Gastrocnemius medialis (tissue), 4 donors: ENCODE data around the gene DIP2B. TPM values are rescaled to one million over a fixed set of nuclear protein-coding genes. Genes with fewer than 3 reads are reported as not detected.

Source experiments
- ATAC-seq, 2 donors: fragments of 150-250 bp; one replicate each; pipeline ENCODE4 v1.9.1; 2016
- DNase-seq, 2 donors: peaks; one replicate each; pipeline ENCODE4 v3.0.0-alpha.2; 2019
- H3K27ac ChIP-seq, 4 donors: fragments of 200-600 bp; sonication (generic); 1 replicate in 1 of 4; 2 replicates in 3 of 4; pipeline ENCODE4 v1.5.1; 2016 to 2018; ENCODE audit warnings: mild to moderate bottlenecking in 2 of 4, moderate library complexity in 1 of 4
- H3K27me3 ChIP-seq, 3 donors: fragments of 200-600 bp; sonication (generic) in 2 of 3; 1 replicate in 1 of 3; 2 replicates in 2 of 3; pipeline versions ENCODE4 v1.5.1 to v1.6.0; 2016 to 2019; ENCODE audit warnings: mild to moderate bottlenecking in 1 of 3, moderate library complexity in 1 of 3
- H3K36me3 ChIP-seq, 2 donors: fragments of 200-600 bp; sonication (generic) in 1 of 2; one replicate each; pipeline ENCODE4 v1.5.1; 2017 to 2018
- H3K4me1 ChIP-seq, 2 donors: fragments of 200-600 bp; sonication (generic) in 1 of 2; one replicate each; pipeline ENCODE4 v1.5.1; 2016 to 2017; ENCODE audit warnings: mild to moderate bottlenecking in 2 of 2
- H3K4me3 ChIP-seq, 4 donors: fragments of 200-600 bp; sonication (generic) in 3 of 4; 1 replicate in 1 of 4; 2 replicates in 3 of 4; pipeline ENCODE4 v1.5.1; 2016 to 2019; ENCODE audit warnings: mild to moderate bottlenecking in 2 of 4
- H3K9me3 ChIP-seq, 3 donors: fragments of 200-600 bp; sonication (generic) in 2 of 3; 1 replicate in 1 of 3; 2 replicates in 2 of 3; pipeline ENCODE4 v1.5.1; 2016 to 2019
- POLR2A ChIP-seq, 2 donors: fragments of 450-650 bp; IDR thresholded peaks; one replicate each; pipeline ENCODE4 v1.6.1; 2017; ENCODE audit warnings: antibody characterized with exemption in 2 of 2, mild to moderate bottlenecking in 2 of 2, moderate library complexity in 2 of 2
- in situ Hi-C, 4 donors: fragments of 200-750 bp; cut with MboI; loops; one replicate each; pipeline versions ENCODE4 v1.15.0 to v1.8.0; 2017; ENCODE audit warnings: low sequenced_read_pairs in 4 of 4
- intact Hi-C: fragments of 100-400 bp; cut with DNase I; formaldehyde crosslinking; loops from one replicate; pipeline ENCODE4 v1.15.1; 2023; ENCODE audit warnings: low total_unique reads
- total RNA-seq, 4 donors: library from RNA; depleted of rRNA; stranded (reverse); fragments of >200 nt; gene quantifications; one replicate each; pipeline versions ENCODE4 v1.1.0 to v1.2.3, GENCODE V29; 2016
- TF ChIP-seq, protein P1 (sequence below), 5 experiments: fragments of 450-650 bp in 3 of 5; fragments of 200-600 bp in 2 of 5; sonication (generic) in 2 of 5; IDR thresholded peaks in 4 of 5; conservative IDR thresholded peaks in 1 of 5; 1 replicate in 4 of 5; 2 replicates in 1 of 5; pipeline ENCODE4 v1.5.1; 2016 to 2019; ENCODE audit warnings: antibody characterized with exemption in 5 of 5, mild to moderate bottlenecking in 3 of 5, moderate library complexity in 3 of 5

Gene DIP2B
- total RNA-seq, 4 donors from 2014 or later, result 11.5 to 15.2 (median 12.2) TPM

DNA sequence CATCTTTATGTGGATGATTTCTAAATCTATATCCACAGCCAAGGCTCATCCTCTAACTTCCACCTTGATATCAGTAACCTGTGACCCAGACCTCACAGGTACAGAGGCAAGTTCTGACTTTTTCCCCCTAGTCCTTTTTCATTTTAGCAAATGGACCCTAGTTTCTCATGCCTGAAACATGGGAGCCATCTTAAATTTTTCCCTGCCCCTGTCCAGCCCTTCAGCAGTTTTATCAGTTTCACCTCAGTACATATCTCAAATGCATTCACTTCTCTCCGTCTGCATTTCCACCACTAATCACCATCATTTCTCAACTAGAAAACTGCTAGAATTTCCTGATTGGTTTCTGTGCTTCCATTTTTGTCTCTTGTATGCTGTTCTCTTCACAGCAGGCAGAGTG lies 79.3 kb downstream of the DIP2B start:
- H3K27me3 ChIP-seq, result no peaks in the 10 kb centered on the region
- DNase-seq, result no peak
- H3K9me3 ChIP-seq, result no peaks in the 10 kb centered on the region
- H3K4me1 ChIP-seq, result peaks cover 10 to 12% of the 10 kb centered on the region in 2 donors
- H3K4me3 ChIP-seq, result no peak overlapping the region
- no peak for TF ChIP-seq POLR2A (IDR thresholded peaks at IDR 0.05)
- TF ChIP-seq, protein P1, sequence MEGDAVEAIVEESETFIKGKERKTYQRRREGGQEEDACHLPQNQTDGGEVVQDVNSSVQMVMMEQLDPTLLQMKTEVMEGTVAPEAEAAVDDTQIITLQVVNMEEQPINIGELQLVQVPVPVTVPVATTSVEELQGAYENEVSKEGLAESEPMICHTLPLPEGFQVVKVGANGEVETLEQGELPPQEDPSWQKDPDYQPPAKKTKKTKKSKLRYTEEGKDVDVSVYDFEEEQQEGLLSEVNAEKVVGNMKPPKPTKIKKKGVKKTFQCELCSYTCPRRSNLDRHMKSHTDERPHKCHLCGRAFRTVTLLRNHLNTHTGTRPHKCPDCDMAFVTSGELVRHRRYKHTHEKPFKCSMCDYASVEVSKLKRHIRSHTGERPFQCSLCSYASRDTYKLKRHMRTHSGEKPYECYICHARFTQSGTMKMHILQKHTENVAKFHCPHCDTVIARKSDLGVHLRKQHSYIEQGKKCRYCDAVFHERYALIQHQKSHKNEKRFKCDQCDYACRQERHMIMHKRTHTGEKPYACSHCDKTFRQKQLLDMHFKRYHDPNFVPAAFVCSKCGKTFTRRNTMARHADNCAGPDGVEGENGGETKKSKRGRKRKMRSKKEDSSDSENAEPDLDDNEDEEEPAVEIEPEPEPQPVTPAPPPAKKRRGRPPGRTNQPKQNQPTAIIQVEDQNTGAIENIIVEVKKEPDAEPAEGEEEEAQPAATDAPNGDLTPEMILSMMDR (IDR thresholded peaks at IDR 0.05 in 4 of 5, conservative IDR thresholded peaks at IDR 0.05 in 1 of 5), result no peak
- no peak overlapping the region for H3K27ac ChIP-seq
- ATAC-seq, result no peak
- intact Hi-C loops (no loop called here), in situ Hi-C loops (no loop called here)
- H3K36me3 ChIP-seq, result no peaks in the 10 kb centered on the region

DNA sequence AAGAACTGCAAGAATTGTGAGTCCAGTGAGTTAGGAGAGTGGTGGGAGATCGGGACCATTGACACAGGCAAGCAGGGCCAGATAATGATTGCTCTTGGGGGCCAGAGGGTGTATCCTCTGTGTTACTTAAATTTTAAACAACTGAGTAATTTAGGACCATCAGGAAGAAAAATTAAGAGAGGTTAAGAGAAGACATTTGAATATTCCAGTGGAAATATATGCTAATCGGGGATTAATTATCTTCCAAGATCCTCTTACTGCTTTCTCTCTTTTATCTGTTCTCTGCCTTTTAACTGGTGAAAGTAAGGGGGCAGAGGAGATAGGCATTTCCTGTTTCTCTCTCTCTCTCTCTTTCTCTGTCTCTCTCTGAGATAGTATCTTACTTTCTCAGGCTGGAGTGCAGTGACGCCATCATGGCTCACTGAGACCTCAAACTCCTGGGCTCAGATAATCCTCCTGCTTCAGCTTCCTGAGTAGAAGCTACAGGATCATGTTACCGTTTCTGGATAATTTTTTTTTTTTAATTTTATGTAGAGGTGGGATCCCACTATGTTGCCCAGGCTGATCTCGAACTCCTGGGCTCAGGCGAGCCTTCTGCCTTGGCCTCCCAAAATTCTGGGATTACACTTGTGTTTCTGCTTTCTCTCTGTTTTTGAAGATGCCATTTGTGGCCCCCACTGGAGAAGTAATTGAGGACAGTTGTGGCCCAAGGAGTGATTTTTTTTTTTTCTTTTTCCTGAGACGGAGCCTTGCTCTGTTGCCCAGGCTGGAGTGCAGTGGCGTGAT lies 85.1 kb downstream of the DIP2B start:
- H3K27ac ChIP-seq, result no peak overlapping the region
- no peak overlapping the region for H3K4me3 ChIP-seq
- ATAC-seq (no peak), DNase-seq (no peak)
- H3K27me3 ChIP-seq, result no peaks in the 10 kb centered on the region
- TF ChIP-seq, protein P1 (IDR thresholded peaks at IDR 0.05 in 4 of 5, conservative IDR thresholded peaks at IDR 0.05 in 1 of 5), result no peak
- TF ChIP-seq POLR2A (IDR thresholded peaks at IDR 0.05), result no peak
- intact Hi-C loops, result no loop called here
- no peaks in the 10 kb centered on the region for H3K36me3 ChIP-seq
- no peaks in the 10 kb centered on the region for H3K9me3 ChIP-seq
- H3K4me1 ChIP-seq, result peaks cover 0 to 10% of the 10 kb centered on the region in 2 donors
- in situ Hi-C loops, result no loop called here

DNA sequence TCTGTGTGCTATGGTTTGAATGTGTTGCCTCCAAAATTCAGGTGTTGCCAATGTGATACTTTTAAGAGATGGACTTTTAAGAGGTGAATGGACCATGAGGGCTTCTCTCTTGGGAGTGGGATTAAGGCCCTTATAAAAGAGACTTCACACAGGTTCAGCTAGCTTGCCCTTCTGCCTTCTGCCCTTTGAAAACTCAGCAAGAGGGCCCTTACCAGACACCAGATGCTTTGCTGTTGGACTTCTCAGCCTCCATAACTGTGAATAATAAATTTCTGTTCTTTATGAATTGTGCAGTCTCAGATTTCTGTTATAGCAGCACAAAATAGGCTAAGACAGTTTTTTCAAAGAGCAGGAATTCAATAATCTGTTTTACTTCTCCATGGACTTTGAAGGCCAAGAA lies 86.1 kb downstream of the DIP2B start:
- Histone ChIP-seq H3K27ac (no peak overlapping the region), H3K36me3 (no peaks in the 10 kb centered on the region), H3K4me1 (peaks cover 0 to 10% of the 10 kb centered on the region in 2 donors), H3K27me3 (no peaks in the 10 kb centered on the region), H3K9me3 (no peaks in the 10 kb centered on the region), H3K4me3 (no peak overlapping the region)
- TF ChIP-seq POLR2A (IDR thresholded peaks at IDR 0.05), result no peak
- TF ChIP-seq, protein P1 (IDR thresholded peaks at IDR 0.05 in 4 of 5, conservative IDR thresholded peaks at IDR 0.05 in 1 of 5), result no peak
- intact Hi-C loops, result no loop called here
- in situ Hi-C loops, result no loop called here
- no peak for ATAC-seq
- no peak for DNase-seq

DNA sequence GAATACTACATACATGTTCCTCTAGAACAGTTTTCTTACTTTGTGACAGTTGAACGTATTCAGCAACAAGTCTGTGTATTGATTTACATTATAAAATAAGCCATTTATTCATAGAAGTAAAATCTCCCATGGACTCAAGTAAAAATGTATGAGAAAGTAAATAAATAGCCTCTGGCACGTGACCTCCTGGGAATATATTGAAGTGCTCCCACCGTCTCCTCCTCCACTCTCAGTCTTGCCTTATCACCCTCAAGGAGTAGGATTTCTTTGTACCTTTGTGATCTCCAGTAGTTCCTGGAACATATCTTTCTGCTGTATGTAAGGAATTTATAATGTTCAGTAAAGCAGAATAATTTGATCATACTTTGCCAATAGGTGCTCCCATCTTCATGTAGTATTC lies 90.9 kb downstream of the DIP2B start:
- Histone ChIP-seq H3K4me3 (no peak overlapping the region), H3K36me3 (no peaks in the 10 kb centered on the region), H3K9me3 (no peaks in the 10 kb centered on the region), H3K4me1 (peaks cover 15 to 36% of the 10 kb centered on the region in 2 donors), H3K27me3 (no peaks in the 10 kb centered on the region), H3K27ac (no peak overlapping the region)
- ATAC-seq (no peak), DNase-seq (no peak)
- TF ChIP-seq POLR2A (IDR thresholded peaks at IDR 0.05), result no peak
- TF ChIP-seq, protein P1 (IDR thresholded peaks at IDR 0.05 in 4 of 5, conservative IDR thresholded peaks at IDR 0.05 in 1 of 5), result no peak
- intact Hi-C loops (no loop called here), in situ Hi-C loops (no loop called here)
